Panc1 (cell line): Measurements from ENCODE around the gene KLF9.

Experiments used
- POLR2AphosphoS5 ChIP-seq: IDR thresholded peaks from 2 replicates; pipeline ENCODE4 v1.6.1; 2012; ENCODE audit warnings: mild to moderate bottlenecking, low read depth, low read length, moderate library complexity
- SIN3A ChIP-seq: IDR thresholded peaks from 2 replicates; pipeline ENCODE4 v1.6.1; 2012; ENCODE audit warnings: low read depth, mild to moderate bottlenecking, low read length, moderate library complexity, borderline replicate concordance; ENCODE audit not compliant: insufficient read depth
- TCF7L2 ChIP-seq: IDR thresholded peaks from 2 replicates; pipeline ENCODE4 v1.6.1; 2011; ENCODE audit warnings: mild to moderate bottlenecking, low read depth, low read length, inconsistent platforms
- TF ChIP-seq, protein P1 (sequence below): fragments of 450-650 bp; IDR thresholded peaks from 2 replicates; pipeline ENCODE4 v1.5.1; 2017; ENCODE audit warnings: mild to moderate bottlenecking
- TF ChIP-seq, protein P2 (sequence below), 2 experiments: IDR thresholded peaks; 2 replicates each; pipeline ENCODE4 v1.6.1; 2011 to 2012; ENCODE audit warnings: low read depth in 2 of 2, control low read depth in 1 of 2, low read length in 1 of 2, mild to moderate bottlenecking in 1 of 2, moderate library complexity in 1 of 2; ENCODE audit not compliant: insufficient read depth in 1 of 2

DNA sequence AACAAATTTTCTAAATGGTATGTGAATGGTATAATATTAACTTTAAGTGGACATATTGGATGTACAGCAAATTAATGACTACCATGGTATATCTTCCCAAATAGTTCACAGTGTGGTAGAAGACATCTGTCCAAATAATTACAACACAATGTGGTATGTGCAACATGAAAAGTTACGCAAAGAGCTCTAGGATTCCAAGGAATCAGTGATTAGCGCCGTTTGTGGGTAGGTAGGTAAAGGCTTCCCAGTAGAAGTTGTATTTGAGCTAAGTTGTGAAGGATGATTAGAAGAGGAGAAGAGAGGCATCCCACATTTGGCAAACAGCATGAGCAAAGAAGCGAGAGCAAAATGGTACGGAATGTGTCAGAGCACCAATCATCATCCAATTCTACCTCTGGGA, 14.3 kb upstream of the KLF9 start:
- TF ChIP-seq SIN3A (no peak), POLR2AphosphoS5 (no peak), TCF7L2 (no peak)
- TF ChIP-seq, protein P1, sequence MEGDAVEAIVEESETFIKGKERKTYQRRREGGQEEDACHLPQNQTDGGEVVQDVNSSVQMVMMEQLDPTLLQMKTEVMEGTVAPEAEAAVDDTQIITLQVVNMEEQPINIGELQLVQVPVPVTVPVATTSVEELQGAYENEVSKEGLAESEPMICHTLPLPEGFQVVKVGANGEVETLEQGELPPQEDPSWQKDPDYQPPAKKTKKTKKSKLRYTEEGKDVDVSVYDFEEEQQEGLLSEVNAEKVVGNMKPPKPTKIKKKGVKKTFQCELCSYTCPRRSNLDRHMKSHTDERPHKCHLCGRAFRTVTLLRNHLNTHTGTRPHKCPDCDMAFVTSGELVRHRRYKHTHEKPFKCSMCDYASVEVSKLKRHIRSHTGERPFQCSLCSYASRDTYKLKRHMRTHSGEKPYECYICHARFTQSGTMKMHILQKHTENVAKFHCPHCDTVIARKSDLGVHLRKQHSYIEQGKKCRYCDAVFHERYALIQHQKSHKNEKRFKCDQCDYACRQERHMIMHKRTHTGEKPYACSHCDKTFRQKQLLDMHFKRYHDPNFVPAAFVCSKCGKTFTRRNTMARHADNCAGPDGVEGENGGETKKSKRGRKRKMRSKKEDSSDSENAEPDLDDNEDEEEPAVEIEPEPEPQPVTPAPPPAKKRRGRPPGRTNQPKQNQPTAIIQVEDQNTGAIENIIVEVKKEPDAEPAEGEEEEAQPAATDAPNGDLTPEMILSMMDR, result no peak
- TF ChIP-seq, protein P2, sequence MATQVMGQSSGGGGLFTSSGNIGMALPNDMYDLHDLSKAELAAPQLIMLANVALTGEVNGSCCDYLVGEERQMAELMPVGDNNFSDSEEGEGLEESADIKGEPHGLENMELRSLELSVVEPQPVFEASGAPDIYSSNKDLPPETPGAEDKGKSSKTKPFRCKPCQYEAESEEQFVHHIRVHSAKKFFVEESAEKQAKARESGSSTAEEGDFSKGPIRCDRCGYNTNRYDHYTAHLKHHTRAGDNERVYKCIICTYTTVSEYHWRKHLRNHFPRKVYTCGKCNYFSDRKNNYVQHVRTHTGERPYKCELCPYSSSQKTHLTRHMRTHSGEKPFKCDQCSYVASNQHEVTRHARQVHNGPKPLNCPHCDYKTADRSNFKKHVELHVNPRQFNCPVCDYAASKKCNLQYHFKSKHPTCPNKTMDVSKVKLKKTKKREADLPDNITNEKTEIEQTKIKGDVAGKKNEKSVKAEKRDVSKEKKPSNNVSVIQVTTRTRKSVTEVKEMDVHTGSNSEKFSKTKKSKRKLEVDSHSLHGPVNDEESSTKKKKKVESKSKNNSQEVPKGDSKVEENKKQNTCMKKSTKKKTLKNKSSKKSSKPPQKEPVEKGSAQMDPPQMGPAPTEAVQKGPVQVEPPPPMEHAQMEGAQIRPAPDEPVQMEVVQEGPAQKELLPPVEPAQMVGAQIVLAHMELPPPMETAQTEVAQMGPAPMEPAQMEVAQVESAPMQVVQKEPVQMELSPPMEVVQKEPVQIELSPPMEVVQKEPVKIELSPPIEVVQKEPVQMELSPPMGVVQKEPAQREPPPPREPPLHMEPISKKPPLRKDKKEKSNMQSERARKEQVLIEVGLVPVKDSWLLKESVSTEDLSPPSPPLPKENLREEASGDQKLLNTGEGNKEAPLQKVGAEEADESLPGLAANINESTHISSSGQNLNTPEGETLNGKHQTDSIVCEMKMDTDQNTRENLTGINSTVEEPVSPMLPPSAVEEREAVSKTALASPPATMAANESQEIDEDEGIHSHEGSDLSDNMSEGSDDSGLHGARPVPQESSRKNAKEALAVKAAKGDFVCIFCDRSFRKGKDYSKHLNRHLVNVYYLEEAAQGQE (IDR thresholded peaks at IDR 0.05; ENCODE audit: insufficient read depth in 1 of 2, low read depth in 2 of 2, low read length in 1 of 2), result no peak
